Bone marrow (tissue), 2 donors: ENCODE data around the gene KAT14.
"Not testable (repeated sequence)": the region's sequence is repeated elsewhere in the genome, so short reads cannot be mapped to it uniquely, and the experiment has no call there.

Source experiments
- DNase-seq, 2 donors: peaks; one replicate each; lab custom pipeline; 2025; lab: John Stamatoyannopoulos, UW

KAT14 gene

DNA sequence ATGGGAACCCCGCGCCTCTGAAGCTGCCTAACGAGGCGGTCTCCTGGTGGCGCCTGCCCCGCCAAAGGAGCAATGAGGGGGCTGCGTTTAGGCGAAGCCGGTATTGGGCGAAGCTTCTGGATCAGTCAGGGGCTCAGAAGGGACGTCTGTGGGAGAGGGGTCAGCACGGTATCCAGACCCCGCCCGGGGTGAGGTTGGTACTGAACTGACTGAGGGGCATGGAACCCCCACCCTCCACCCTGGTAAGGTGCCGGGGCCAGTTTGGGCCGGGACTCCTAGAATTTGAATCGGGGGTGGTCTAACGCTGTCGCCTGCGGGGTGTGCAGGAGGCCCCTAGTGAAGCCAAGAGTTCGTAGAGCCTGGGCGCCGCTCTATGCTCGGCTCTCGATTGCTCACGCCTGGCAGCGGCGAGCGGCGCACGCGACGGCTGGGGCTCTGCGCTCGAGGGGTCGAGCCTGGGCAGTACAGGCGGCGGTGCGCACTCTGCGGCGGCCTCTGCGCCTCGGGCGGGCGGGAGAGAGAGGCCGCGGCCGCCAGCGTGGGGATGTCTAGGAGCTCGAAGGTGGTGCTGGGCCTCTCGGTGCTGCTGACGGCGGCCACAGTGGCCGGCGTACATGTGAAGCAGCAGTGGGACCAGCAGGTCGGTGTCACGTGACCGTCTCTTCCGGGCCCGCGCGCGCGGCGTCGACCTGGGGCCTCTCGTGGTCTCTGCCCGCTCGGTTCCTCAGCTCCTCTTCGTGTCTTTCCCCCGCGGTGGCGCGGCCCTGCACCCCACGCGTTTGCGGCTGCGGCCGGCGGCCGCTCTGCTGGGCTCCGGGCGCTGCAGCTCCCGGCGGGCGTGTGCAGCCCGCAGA lies at the start of gene KAT14, which contains the start of gene PET117:
Gene KAT14 (plus strand): TSS at position 452 of the 854 bp plus-strand sequence. CDS start 4,798 bp downstream, outside the sequence.
Gene PET117 (plus strand): TSS at position 452 of the 854 bp plus-strand sequence. CDS start 93 bp downstream, at position 545.
- DNase-seq, result peak; percentile 74 to 84

DNA sequence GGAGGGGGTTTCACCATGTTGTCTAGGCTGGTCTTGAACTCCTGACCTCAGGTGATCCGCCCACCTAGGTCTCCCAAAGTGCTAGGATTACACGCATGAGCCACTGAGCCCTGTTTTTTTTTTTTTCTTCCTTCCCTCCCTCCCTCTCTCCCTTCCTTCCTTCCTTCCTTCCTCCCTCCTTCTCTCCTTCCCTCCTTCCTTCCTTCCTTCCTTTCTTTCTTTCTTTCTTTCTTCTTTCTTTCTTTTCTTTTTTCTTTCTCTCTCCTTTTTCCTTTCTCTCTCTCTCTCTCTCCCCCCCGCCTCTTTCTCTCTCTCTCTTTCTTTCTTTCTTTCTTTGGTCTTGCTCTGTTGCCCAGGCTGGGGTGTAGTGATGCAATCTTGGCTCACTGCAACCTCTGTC lies 49.4 kb upstream of the KAT14 start:
- not testable (repeated sequence) for DNase-seq

DNA sequence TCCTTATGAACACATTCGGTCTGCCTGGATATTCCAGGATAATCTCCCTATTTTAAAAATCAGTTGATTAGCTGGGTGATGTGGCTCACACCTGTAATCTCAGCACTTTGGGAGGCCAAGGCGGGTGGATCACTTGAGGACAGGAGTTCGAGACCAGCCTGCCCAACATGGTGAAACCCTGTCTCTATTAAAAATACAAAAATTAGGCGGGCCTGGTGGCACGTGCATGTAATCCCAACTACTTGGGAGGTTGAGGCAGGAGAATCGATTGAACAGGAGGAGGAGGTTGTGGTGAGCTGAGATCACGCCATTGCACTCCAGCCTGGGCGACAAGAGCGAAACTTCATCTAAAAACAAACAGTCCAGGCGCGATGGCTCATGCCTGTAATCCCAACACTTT lies 48.8 kb upstream of the KAT14 start:
- not testable (repeated sequence) for DNase-seq

GRCh38 chr20:18090044-18090443 lies 47.6 kb upstream of the KAT14 start:
- no peak for DNase-seq

DNA sequence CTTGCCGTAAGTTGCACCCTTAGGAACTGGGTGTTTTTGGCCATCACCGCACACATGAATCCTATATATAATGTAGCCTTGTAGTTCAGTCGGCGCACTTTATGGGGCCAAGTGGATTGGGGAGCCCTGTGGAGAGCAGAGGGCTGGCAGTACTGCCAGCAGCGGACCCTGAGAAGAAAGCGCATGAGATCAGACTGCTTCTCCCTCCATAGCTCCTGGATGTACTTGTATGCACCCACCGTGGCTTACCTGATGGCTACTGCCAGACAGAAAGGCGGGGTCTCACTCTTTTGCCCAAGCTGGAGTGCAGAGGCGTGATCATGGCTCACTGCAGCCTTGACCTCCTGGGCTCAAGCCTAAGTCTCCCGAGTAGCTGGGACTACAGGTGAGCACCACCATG lies 47.2 kb upstream of the KAT14 start:
- DNase-seq, result no peak

GRCh38 chr20:18091623-18092022 lies 46.0 kb upstream of the KAT14 start:
- DNase-seq, result no peak

GRCh38 chr20:18092890-18093289 lies 44.8 kb upstream of the KAT14 start:
- DNase-seq, result no peak

DNA sequence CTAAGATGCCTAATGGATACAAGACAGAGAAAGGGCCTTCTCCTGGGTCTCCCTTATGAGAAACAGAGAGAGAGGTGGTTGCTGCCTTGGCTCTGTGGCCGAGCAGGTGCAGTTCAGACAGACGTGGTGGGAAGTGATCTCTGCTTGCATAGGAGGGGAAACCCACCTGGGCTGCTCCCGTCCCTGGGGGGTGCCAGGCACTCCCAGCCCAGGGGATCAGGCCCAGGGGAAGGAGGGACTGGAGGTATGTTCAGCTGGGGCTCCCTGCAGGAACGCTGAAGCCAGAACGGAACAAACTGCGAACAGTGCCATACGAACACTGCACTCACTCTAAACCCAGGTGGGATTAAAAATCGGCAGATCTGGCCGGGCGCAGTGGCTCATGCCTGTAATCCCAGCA lies 44.3 kb upstream of the KAT14 start:
- no peak for DNase-seq

- DNase-seq, result no peak
Observed at GRCh38 chr20:18094191-18094590, 43.5 kb upstream of the KAT14 start.

- not testable (repeated sequence) for DNase-seq
Observed at GRCh38 chr20:18100569-18100968, 37.1 kb upstream of the KAT14 start.

GRCh38 chr20:18101125-18101810 lies 36.4 kb upstream of the KAT14 start:
- no peak for DNase-seq

DNA sequence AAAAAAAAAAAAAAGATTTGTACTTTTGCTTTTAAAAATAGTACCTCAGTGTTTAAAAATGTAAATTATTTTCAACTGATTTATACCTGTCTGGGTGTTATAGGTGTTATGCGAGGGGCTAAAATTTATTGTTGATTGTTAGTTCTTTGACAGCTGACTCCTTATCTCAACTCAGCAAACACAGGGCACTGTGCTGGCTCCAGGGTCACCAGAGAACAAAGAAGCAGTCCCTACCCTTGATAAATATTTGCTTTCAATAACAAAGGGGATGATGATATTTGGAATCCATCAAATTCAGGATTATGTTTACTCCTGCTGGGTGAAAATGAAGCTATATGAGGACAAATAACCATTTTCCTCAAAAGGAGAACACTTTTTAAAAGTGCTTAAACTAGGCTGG lies 34.2 kb upstream of the KAT14 start:
- DNase-seq, result no peak

DNA sequence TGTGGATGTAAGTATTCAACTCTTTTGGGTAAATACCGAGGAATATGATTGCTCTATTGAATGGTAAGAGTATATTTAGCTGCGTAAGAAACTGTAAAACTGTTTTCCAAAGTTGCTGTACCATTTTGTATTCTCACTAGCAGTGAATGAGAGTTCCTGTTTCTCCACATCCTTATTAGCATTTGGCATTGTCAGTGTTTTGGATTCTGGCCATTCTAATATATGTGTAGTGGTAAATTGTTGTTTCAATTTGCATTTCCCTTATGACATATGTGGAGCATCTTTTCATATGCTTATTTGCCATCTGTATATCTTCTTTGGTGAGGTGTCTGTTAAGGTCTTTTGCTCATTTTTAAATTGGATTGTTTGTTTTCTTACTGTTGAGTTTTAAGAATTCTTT lies 29.3 kb upstream of the KAT14 start:
- no peak for DNase-seq

DNA sequence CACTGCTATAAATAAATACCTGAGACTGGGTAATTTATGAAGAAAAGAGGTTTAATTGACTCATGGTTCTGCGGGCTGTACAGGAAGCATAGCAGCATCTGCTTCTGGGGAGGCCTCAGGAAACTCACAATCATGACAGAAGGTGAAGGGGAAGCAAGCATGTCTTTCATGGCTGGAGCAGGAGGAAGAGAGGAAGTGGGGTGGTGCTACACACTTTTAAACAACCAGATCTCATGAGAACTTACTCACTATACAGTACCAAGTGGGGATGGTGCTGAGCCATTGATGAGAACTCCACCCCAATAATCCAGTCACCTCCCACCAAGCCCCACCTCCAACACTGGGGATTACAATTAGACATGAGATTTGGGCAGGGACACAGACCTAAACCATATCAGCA lies 9.1 kb upstream of the KAT14 start:
- peak in 1 of 2 donors; percentile 67 for DNase-seq

DNA sequence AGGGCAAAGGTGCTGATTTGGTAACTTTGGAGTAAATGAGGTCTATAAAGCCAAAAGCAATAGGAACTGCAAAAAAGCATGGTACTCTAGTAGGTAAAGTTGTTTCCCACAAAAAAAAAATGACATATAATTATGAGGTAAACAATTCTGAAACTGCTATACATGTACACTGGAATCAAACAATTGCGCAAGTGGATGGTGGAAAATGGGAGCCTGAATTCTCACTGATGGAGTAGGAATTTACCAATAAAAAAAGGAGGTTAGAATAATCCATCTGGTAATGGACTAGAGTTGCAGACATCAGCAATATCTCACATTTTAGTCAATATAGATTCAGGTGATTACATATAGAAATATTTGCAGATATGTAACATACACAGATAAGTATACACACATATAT lies 5.0 kb upstream of the KAT14 start:
- no peak for DNase-seq

DNA sequence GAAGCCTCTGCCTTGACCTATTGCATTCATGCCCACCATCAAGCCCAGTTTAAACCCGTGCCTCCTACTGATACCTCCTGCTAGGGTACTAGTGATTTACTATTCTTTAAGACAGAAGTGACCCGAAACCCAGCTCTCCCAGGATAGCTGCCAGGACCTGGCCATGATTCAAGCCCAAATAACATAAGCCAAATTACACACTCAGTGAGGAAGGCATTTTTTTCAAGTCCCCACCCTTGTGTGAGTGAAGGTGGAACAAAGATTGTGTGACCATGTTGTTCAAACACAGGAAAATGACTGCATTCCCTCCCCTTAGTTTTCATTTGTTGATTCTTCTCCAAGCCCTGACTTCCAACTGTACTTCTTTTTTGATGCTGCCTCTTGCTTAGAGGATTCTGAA lies 3.7 kb upstream of the KAT14 start:
- DNase-seq, result no peak

GRCh38 chr20:18138266-18138582 lies 561 bp downstream of the KAT14 start:
- no peak for DNase-seq

DNA sequence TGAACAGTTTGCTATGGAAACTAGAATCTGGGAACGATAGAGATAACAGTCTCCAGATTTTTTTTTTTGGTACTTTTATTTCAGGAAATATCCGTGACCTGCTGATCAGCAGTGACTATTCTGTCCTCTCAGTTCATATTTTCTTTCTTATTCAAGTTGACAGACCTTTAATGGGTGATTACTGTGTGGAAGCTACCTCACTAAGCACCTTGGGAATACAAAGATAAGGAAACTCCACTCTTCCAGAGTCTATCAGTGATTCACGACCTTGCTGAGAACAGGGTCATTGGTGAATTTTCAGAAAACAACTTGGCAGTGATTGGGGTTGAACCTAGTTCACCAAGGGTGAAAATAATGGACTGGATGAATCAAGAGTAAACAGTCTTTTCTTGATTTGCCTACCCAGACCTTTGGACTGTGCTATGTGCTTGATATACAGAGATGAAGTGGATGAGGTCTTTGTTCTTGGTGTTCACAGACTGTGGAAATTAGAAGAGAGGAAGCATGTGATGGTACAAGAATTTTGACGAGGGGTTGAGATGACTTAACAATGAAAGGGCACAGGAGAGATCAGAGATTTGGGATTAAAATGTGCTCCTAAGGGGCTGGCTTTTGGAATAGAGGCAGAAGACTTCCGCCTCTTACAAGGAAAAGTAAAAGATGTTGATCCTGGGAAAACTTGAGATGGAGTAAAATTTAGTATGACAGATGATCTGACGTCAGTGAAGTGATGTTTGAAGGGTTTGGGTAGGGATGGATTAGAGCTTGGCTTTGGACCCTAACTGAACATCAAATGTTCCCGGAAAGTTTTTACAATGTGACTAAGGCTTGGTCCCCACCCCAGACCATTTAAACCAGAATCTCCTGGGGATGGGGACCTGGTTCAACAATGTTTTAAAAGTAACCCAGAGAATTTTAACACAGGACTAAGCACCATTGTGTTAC lies 1.2 kb downstream of the KAT14 start:
- DNase-seq, result no peak

GRCh38 chr20:18139832-18140231 lies 2.2 kb downstream of the KAT14 start:
- DNase-seq, result no peak

- no peak for DNase-seq
Observed at GRCh38 chr20:18144541-18145099, 7.0 kb downstream of the KAT14 start.

DNA sequence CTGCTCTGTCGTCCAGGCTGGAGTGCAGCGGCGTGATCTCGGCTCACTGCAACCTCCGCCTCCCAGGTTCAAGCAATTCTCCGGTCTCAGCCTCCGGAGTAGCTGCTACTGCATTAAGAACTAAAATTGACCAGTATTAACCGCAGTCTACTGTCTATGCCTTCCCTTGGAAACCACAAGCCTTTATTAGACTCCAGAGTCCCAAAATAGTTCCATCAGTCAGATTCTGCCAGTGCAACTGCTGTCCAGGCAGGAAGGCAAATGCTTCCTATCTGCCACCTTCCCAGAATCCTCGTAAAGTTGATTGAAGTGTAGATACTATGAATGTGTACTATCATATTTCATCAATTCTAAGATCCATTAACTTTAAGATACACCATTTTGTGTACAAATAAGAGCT lies 16.7 kb downstream of the KAT14 start:
- no peak for DNase-seq

DNA sequence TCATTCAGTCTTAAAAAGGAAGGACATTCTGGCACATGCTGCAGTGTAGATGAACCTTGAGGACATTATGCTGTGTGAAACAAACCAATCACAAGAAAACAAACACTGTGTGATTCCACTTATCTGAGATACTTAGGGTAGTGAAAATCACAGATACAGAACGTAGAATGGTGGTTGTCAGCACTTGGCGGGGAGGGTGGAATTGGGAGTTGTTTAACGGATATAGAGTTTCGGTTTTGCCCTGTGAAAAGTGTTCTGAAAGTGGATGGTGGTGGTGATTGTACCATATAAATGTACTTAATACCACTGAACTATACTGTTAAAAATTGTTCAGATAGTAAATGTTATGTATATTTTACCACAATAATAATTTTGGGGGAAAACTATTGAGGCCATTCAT lies 18.4 kb downstream of the KAT14 start:
- no peak for DNase-seq
